Measurements from ENCODE around the gene LRIT2. TPM values are rescaled to one million over a fixed set of nuclear protein-coding genes. Genes with fewer than 3 reads are reported as not detected.

The LRIT2 gene
- total RNA-seq, 1 donor = not detected

DNA sequence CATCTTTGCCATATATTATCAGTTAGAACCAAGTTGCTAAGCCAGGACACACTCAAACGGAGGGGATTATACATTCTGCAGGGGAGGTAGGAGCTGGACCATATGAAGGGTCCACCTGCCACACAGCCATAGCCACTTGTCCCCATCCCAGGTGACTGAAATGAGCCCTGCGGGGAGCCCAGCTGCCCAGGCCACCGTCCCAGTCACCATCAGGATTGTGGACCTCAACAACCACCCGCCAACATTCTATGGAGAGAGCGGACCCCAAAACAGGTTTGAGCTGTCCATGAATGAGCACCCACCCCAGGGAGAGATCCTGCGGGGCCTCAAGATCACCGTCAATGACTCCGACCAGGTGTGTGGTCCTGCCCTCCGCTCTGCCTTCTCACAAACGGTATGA is 17.3 kb downstream of the LRIT2 start:
- no peak overlapping the region for H3K4me3 ChIP-seq (ENCODE audit: low read depth, low read length)
- TF ChIP-seq, protein P1, sequence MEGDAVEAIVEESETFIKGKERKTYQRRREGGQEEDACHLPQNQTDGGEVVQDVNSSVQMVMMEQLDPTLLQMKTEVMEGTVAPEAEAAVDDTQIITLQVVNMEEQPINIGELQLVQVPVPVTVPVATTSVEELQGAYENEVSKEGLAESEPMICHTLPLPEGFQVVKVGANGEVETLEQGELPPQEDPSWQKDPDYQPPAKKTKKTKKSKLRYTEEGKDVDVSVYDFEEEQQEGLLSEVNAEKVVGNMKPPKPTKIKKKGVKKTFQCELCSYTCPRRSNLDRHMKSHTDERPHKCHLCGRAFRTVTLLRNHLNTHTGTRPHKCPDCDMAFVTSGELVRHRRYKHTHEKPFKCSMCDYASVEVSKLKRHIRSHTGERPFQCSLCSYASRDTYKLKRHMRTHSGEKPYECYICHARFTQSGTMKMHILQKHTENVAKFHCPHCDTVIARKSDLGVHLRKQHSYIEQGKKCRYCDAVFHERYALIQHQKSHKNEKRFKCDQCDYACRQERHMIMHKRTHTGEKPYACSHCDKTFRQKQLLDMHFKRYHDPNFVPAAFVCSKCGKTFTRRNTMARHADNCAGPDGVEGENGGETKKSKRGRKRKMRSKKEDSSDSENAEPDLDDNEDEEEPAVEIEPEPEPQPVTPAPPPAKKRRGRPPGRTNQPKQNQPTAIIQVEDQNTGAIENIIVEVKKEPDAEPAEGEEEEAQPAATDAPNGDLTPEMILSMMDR (IDR thresholded peaks at IDR 0.05; ENCODE audit: insufficient read depth, low read depth, low read length) = no peak
- no peak for DNase-seq (ENCODE audit: low read depth)

DNA sequence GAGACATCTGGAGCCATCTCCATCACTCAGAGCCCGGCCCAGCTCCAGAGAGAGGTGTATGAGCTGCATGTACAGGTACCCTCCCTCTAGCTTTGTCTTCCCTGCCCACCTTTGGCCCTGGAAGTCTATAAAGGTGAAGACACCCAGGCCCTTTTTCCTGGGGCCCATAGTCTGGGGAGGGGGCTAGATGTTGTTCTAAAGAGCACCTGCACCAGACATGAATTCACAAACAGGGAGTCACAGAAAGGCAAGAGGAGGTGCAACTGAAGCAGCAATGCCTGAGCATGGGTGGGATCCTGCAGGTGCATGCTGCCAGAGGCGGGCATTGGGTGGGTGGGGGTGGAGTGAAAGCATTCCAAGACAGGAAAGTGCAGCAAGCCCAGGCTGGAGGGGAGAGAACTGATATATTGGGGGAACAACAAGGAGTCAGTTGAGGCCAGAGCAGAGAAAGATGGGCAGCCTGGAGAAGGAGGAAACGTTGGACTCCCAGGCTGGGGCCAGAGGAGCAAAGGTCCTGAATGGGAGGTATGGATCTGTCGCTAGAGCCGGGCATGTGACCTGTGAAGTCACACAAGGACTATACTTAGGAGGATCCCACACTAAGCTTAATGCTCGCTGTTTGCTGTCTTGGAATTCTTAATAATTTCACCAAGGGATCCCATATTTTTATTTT is 19.4 kb downstream of the LRIT2 start:
- TF ChIP-seq, protein P1 (IDR thresholded peaks at IDR 0.05; ENCODE audit: insufficient read depth, low read depth, low read length) = no peak
- no peak for DNase-seq (ENCODE audit: low read depth)

DNA sequence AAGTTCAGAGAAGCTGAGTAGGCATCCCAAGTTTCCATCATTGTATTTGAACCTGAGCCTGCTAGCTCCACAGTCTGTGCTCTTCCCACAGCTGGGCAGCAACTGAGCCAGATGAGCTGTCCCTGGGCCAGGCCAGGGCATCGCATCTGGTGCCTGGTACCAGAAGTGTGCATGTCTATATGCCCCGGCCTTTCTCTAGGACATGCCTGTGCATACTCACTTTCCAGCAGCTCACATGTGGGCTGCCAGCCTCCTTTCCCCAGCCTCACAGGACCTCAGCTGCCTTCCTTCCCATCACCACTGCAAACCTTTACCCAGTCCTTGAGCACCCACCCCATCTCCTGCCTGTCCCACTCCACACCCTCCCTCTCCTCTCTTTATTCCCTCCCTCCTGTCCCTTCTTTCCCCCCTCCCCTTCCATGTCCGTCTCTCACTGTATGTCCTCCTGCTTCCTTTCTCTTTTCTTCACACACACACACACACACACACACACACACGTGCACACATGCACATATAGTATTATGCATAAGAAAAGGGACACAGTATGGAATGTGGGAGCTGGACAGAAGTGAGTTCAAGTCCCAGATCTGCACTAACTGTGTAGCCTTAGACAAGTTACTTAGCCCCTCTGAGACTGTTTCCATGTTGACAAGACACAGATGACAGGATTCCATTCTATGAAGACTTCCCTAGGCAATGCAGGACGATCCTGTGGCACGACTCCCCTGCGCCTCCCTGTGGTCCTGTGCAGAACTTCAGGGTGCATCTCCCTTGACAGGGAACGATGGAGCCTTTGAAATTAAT is 20.1 kb downstream of the LRIT2 start:
- no peak overlapping the region for H3K4me3 ChIP-seq (ENCODE audit: low read depth, low read length)
- TF ChIP-seq, protein P1 (IDR thresholded peaks at IDR 0.05; ENCODE audit: insufficient read depth, low read depth, low read length) = peak; percentile 87
- DNase-seq (ENCODE audit: low read depth) = peak; percentile 38

More for the DNA sequence above, 19.4 kb downstream of the LRIT2 start:
- H3K4me3 ChIP-seq (ENCODE audit: low read depth, low read length) = no peak overlapping the region

DNA sequence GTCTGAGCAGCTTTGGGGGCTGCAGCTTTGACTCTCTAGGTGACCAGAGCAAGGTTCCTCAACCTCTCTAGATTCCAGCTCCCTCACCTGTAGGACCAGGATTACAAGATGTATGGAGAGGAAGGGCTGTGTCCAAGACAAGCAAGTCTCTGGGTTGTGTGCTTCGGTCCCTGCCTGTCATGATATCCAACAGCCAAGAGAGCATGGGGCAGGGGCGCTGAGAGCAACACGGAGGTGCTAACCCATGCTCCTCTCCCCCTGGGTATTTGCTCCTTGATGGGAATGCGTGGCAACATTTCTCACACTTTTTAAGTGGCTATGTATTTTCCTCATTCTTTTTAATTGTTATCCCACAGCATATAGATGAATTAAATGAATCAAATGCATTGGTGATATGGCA is 20.7 kb downstream of the LRIT2 start:
- TF ChIP-seq, protein P1 (IDR thresholded peaks at IDR 0.05; ENCODE audit: insufficient read depth, low read depth, low read length) = no peak
- H3K4me3 ChIP-seq (ENCODE audit: low read depth, low read length) = no peak overlapping the region
- no peak for DNase-seq (ENCODE audit: low read depth)

DNA sequence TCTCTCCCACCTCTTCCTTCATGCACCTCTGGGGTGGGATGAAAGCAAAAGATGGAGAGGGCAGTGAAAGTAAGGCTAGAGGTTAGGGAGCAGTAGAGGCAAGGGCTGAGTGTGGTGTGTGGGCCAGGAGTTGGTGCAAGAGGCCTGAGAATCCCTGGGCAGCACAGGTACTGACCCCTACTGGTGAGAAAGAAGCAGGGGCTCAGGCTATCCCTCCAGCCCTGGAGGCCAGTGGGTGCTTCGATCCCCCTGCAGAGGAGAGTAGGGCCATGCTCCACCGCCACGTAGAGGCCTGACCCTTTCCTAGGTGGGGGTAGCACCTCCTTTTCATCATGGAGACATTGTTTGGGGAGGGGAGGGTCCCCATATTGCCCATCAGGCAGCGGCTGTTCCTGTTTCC is 21.2 kb downstream of the LRIT2 start:
- TF ChIP-seq, protein P1 (IDR thresholded peaks at IDR 0.05; ENCODE audit: insufficient read depth, low read depth, low read length) = peak; percentile 32
- no peak for DNase-seq (ENCODE audit: low read depth)
- H3K4me3 ChIP-seq (ENCODE audit: low read depth, low read length) = no peak overlapping the region

DNA sequence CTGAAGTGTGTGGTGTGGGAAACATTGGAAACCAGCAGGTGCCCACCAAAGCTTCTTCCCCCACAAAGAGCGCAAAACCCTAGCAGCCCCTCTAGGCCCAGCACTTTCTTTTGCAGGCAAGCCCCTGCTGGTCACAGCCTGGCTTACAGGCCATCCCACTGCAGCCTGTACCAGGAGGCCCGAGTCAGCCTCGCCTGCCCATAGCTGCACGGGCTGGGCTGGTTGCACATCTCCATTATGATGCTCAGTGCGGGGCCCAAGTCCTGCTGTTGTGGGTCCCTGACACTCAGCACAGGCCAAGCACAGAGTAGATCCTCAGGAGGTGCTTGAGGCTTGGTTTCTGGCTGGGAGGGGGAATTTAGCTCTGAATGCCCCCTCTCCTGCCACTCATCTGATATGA is 23.0 kb downstream of the LRIT2 start:
- DNase-seq (ENCODE audit: low read depth) = no peak
- TF ChIP-seq, protein P1 (IDR thresholded peaks at IDR 0.05; ENCODE audit: insufficient read depth, low read depth, low read length) = no peak
- no peak overlapping the region for H3K4me3 ChIP-seq (ENCODE audit: low read depth, low read length)

Measured in fibroblast of villous mesenchyme (primary cell).